HG03097 (cell line): ENCODE measurements around the gene OR6Q1.

Experiments used
- ATAC-seq: cut with Tn5 transposase; IDR thresholded peaks from one replicate; pipeline ENCODE4 v1.9.1; 2021; ENCODE audit not compliant: unreplicated experiment, low FRiP score

Gene OR6Q1

DNA sequence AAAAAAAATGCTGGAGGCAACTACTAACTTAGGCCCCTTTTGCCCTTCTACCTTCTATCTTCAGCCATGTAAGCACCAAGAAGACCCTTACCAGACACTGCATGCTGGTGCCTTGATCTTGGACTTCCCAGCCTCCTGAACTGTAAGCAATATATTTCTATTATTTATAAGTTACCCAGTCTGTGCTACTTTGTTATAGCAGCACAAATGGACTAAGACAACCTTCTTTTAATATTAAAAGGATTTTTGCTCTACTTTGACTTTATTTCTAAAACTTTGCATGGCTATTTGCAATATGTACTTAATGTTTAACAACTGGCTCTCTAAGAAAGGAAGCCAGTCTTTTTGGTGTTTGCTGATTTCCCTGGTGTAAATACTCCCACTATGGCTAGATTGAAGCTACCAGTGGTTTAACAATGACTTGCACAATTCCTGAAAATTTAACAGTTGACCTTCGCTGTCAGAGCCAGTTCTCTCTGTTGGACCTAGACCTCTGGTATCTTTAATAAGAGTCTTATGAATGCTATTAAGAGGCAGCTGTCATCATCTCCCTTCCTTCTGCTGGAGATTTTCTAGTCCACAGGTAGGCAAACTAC is 25.2 kb downstream of the OR6Q1 start:
- no peak for ATAC-seq

DNA sequence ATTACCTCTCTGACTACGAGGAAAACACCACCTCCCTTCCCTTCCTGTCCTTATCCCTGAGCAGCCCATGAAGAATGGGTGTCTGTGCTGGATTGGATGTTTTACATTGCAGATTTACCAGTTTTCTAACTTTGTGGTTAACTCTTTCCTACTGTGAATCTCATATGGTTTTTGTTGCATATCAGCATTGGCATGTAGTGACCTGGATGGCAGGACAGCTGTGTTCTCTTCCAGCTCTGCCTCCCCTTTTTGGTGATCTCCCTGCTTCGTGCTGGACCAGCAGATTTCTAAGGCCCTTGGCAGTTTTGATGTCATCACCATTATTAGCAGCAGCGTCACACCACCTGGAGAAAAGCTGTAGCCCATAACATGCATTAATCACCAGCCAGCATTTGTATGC is 26.7 kb downstream of the OR6Q1 start:
- no peak for ATAC-seq

- no peak for ATAC-seq
These were observed 27.7 kb downstream of the OR6Q1 start for GRCh38 chr11:58058276-58059006.

DNA sequence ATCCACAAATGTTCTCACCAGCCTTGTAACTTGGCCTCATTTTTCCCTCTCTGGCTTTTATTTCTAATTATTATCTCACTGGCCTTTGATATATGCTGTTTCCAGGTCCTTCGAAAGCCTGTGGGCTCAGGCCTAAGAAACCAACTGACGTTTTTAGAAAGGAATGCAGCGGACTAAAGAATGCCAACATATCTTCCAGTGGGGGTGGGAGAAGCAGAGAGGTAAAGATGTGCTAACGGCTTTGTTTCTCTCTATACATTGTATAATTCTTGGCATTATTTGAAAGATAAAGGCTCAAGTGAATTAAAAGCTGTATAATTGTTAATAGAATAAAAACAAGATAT is 28.2 kb downstream of the OR6Q1 start:
- no peak for ATAC-seq

GRCh38 chr11:58060535-58060934 is 29.8 kb downstream of the OR6Q1 start:
- no peak for ATAC-seq

DNA sequence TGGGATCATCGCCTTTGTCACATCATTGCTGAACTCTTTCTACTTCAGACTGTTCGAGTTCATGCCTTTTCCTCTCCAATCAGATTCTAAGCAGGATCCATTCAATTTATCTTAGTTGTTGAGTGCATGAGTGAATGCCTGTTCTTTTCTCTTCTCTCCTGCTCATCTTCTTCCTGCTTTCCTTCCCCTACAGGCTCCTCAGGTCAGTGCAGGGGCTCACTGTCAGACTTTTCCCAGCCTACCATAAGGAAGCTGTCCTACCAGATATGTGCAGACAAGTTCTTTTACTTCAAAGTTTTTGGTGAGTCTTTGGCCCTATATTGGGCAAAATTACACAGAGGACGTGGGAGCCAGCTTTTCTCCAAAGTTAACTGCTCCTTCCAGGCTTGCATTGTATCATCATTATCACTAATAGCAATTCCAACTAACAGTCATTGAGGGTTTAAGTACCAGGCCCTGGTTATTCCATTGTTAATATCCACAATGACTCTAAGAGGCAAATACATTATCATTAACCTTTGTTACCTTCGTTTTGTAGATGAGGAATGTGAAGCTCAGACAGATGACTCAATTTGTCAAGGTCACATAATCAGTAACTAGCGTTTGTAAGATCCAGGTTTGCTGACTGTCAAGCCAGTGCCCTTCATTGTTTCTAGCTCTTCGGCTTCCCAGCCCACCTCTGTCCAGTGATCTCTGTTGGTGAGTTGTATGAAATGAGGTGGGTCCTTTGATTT is 30.4 kb downstream of the OR6Q1 start:
- no peak for ATAC-seq

GRCh38 chr11:58061813-58062212 is 31.1 kb downstream of the OR6Q1 start:
- ATAC-seq = no peak

- no peak for ATAC-seq
These were observed 36.9 kb downstream of the OR6Q1 start for GRCh38 chr11:58067685-58068084.

DNA sequence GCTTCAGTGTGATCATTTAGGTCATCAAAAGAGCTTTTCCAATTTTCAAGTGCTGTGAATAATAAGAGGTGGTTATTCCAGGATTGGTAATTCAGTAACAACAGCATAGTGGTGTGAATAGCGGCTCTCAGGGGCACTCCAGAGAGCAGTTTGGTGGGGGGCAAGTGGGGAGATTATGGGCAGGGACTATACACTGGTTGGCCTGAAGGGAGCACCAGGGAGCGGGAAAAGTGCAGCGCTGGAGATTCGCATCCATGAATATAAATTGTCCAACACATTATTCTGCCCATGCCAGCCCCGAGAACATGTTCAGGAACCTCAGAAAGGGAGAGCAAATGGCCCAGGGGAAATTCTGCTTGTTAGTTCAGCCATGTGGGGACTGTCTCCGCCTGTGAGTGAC is 37.9 kb downstream of the OR6Q1 start:
- no peak for ATAC-seq

- no peak for ATAC-seq
These were observed 39.8 kb downstream of the OR6Q1 start for GRCh38 chr11:58070585-58070984.

GRCh38 chr11:58075781-58076180 is 45.0 kb downstream of the OR6Q1 start:
- no peak for ATAC-seq
